MM.1S (cell line): Measurements from ENCODE around the gene NCKAP5.

Source experiments
- EZH2 ChIP-seq: fragments of 300-600 bp; sonication (generic); optimal IDR thresholded peaks from 2 replicates; pipeline ENCODE3; 2017; ENCODE audit warnings: low read depth, mild to moderate bottlenecking, antibody characterized with exemption, low read length, mixed read lengths
- EZH2phosphoT487 ChIP-seq: fragments of 300-600 bp; sonication (generic); IDR thresholded peaks from 2 replicates; pipeline ENCODE4 v1.6.1; 2018; ENCODE audit warnings: antibody characterized with exemption, low read length
- TF ChIP-seq, protein P1 (sequence below): fragments of 300-600 bp; sonication (generic); IDR thresholded peaks from 2 replicates; pipeline ENCODE4 v1.5.1; 2016; ENCODE audit warnings: antibody characterized with exemption, low read length, mixed read lengths

DNA sequence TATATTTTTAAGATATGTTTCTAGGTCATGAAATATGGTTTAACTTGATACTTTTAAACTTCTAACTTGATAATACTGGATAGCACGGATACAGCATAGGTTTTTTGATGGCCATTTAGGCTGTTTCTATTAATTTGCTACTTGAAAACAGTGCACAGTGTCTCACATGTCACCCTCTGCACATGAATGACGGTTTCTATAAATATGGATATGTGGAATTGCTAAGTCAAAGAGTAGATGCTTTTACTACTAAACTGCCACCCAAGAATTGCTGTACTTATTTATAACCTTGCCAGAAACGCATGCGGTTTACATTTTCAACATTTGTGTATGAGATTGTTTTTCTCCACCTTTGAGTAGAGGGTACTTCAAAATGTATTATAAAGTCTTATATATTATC lies 723.7 kb downstream of the NCKAP5 start:
- TF ChIP-seq, protein P1, sequence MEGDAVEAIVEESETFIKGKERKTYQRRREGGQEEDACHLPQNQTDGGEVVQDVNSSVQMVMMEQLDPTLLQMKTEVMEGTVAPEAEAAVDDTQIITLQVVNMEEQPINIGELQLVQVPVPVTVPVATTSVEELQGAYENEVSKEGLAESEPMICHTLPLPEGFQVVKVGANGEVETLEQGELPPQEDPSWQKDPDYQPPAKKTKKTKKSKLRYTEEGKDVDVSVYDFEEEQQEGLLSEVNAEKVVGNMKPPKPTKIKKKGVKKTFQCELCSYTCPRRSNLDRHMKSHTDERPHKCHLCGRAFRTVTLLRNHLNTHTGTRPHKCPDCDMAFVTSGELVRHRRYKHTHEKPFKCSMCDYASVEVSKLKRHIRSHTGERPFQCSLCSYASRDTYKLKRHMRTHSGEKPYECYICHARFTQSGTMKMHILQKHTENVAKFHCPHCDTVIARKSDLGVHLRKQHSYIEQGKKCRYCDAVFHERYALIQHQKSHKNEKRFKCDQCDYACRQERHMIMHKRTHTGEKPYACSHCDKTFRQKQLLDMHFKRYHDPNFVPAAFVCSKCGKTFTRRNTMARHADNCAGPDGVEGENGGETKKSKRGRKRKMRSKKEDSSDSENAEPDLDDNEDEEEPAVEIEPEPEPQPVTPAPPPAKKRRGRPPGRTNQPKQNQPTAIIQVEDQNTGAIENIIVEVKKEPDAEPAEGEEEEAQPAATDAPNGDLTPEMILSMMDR, result no peak
- TF ChIP-seq EZH2phosphoT487 (no peak), EZH2 (no peak)
